NOMO-1 treated with DMSO at 0.1 percent for 48 hours (cell line): Measurements from ENCODE around the gene NPR2.

Source experiments
- DNase-seq: peaks from one replicate; lab custom pipeline; 2025; ENCODE audit not compliant: unreplicated experiment; lab: John Stamatoyannopoulos, UW

Gene NPR2

GRCh38 chr9:35852876-35853865 is 61.8 kb downstream of the NPR2 start:
- DNase-seq, result no peak

- DNase-seq, result no peak
Observed at GRCh38 chr9:35854091-35854762, 62.8 kb downstream of the NPR2 start.

- no peak for DNase-seq
Observed at GRCh38 chr9:35856206-35856605, 64.8 kb downstream of the NPR2 start.

- no peak for DNase-seq
Observed at GRCh38 chr9:35856882-35857281, 65.5 kb downstream of the NPR2 start.

- no peak for DNase-seq
Observed at GRCh38 chr9:35858458-35858857, 67.1 kb downstream of the NPR2 start.
